Measurements from ENCODE around the gene ZXDC. TPM values are rescaled to one million over a fixed set of nuclear protein-coding genes. Genes with fewer than 3 reads are reported as not detected.

ZXDC gene
- total RNA-seq, 1 experiment from 2014 or later = 28.3 TPM

- no peak overlapping the region for H3K56ac ChIP-seq (ENCODE audit: insufficient read length, low read depth, low read length)
- no peak for TF ChIP-seq CTCF (conservative IDR thresholded peaks at IDR 0.05)
- H2BK20ac ChIP-seq (ENCODE audit: low read depth, low read length, poor library complexity, severe bottlenecking) = no peak overlapping the region
- no peak overlapping the region for H3K18ac ChIP-seq (ENCODE audit: insufficient read length, low read depth, low read length)
- H2AFZ ChIP-seq (ENCODE audit: low read length) = no peak overlapping the region
- peaks cover 5% of the 10 kb centered on the region; the same call in 1 of the 2 replicates for H3K4me1 ChIP-seq (ENCODE audit: insufficient read depth, low read length)
- peaks cover 5% of the 10 kb centered on the region for H3K27me3 Mint-ChIP-seq (ENCODE audit: low read depth)
- no peak overlapping the region for H2BK12ac ChIP-seq (ENCODE audit: insufficient read length, low read depth, low read length)
- H4K5ac ChIP-seq (ENCODE audit: insufficient read length, low read depth, low read length) = no peak overlapping the region
- H2BK5ac ChIP-seq (ENCODE audit: insufficient read length, low read length) = no peak overlapping the region
- H4K91ac ChIP-seq (ENCODE audit: insufficient read length, low read depth, low read length) = no peak overlapping the region
- no CpG with 5 or more reads among the region's 4 CpGs for WGBS (ENCODE audit: extremely low coverage, insufficient read length, low lambda C conversion rate)
- H3K4me3 Mint-ChIP-seq = no peak overlapping the region
- no peak overlapping the region for H3K27ac Mint-ChIP-seq
- H3K23me2 ChIP-seq (ENCODE audit: insufficient read length, low read depth, low read length, poor library complexity, severe bottlenecking) = no peaks in the 10 kb centered on the region
- no peak overlapping the region for H2AK5ac ChIP-seq (ENCODE audit: insufficient read length, low read length)
- H2BK15ac ChIP-seq (ENCODE audit: low read depth, low read length) = no peak overlapping the region
- H3K27ac ChIP-seq (ENCODE audit: insufficient read length, low read depth, low read length) = no peak overlapping the region
- peak overlapping the region; percentile 37; the same call in 1 of the 2 replicates for H3K14ac ChIP-seq (ENCODE audit: insufficient read depth, low read length)
- H3K9me3 ChIP-seq (ENCODE audit: control insufficient read depth, low read depth, low read length) = peaks cover 3% of the 10 kb centered on the region
- no peak overlapping the region for H4K8ac ChIP-seq (replicated peaks; ENCODE audit: insufficient read length, low read depth, low read length)
- DNase-seq = no peak
- H3K36me3 Mint-ChIP-seq (ENCODE audit: insufficient read depth in 1 of 3, low read depth in 3 of 3) = peaks cover 4 to 10% (median 10%) of the 10 kb centered on the region in 3 experiments
- H3K9ac ChIP-seq (ENCODE audit: extremely low read depth, insufficient read length, low read length) = no peak overlapping the region
- H3K4me2 ChIP-seq (ENCODE audit: insufficient read depth, insufficient read length, low read length) = no peak overlapping the region
- H3K27me3 ChIP-seq (ENCODE audit: insufficient read depth, low read length) = no peaks in the 10 kb centered on the region
- no peaks in the 10 kb centered on the region for H3K79me1 ChIP-seq (ENCODE audit: insufficient read depth, low read depth, low read length, poor library complexity, severe bottlenecking)
- H4K20me1 ChIP-seq (ENCODE audit: control insufficient read depth, insufficient read depth, insufficient read length) = peaks cover 3% of the 10 kb centered on the region
- H3K4ac ChIP-seq (ENCODE audit: low read depth, low read length) = no peak overlapping the region
- peaks cover 12 to 13% of the 10 kb centered on the region in 2 experiments for H3K4me1 Mint-ChIP-seq
- no peak overlapping the region for H3K23ac ChIP-seq (ENCODE audit: insufficient read length, low read depth, low read length)
- H2BK120ac ChIP-seq (ENCODE audit: low read depth, low read length, poor library complexity, severe bottlenecking) = no peak overlapping the region
- H3K9me3 Mint-ChIP-seq = peaks cover 15 to 20% of the 10 kb centered on the region in 2 experiments
- no peaks in the 10 kb centered on the region for H3K79me2 ChIP-seq (ENCODE audit: insufficient read depth, low read length)
- no peak overlapping the region for H3T11ph ChIP-seq (ENCODE audit: low read length)
These were observed 53.1 kb downstream of the ZXDC start for GRCh38 chr3:126422571-126423091.
